Stimulated activated CD8-positive, alpha-beta memory T cell treated with anti-CD3 and anti-CD28 coated beads, Interleukin-7, amount 100 ng/mL, for 1 hour (primary cell): ENCODE results near the gene SLC38A1.

Experiments
- DNase-seq, 2 donors: peaks; one replicate each; pipeline ENCODE4 v3.0.0-alpha.2; 2020; ENCODE audit warnings: low read depth in 2 of 2

SLC38A1 gene

GRCh38 chr12:46233423-46233822 is 35.4 kb downstream of the SLC38A1 start:
- DNase-seq, result no peak

GRCh38 chr12:46230983-46231382 is 37.9 kb downstream of the SLC38A1 start:
- DNase-seq, result no peak

- DNase-seq, result no peak
Measured at GRCh38 chr12:46230306-46230705, 38.5 kb downstream of the SLC38A1 start.

- no peak for DNase-seq
Measured at GRCh38 chr12:46227616-46228015, 41.2 kb downstream of the SLC38A1 start.

GRCh38 chr12:46224386-46224785 is 44.5 kb downstream of the SLC38A1 start:
- DNase-seq, result no peak

- no peak for DNase-seq
Measured at GRCh38 chr12:46223047-46223446, 45.8 kb downstream of the SLC38A1 start.

- DNase-seq, result no peak
Measured at GRCh38 chr12:46222636-46223035, 46.2 kb downstream of the SLC38A1 start.

- DNase-seq, result no peak
Measured at GRCh38 chr12:46221255-46222128, 47.4 kb downstream of the SLC38A1 start.

GRCh38 chr12:46219877-46220655 is 48.8 kb downstream of the SLC38A1 start:
- peak; percentile 48 to 51 for DNase-seq

GRCh38 chr12:46219132-46219876 is 49.5 kb downstream of the SLC38A1 start:
- DNase-seq, result no peak

GRCh38 chr12:46218322-46219095 is 50.3 kb downstream of the SLC38A1 start:
- DNase-seq, result no peak

- peak in 1 of 2 donors; percentile 34 for DNase-seq
Measured at GRCh38 chr12:46217541-46218321, 51.1 kb downstream of the SLC38A1 start.

GRCh38 chr12:46214668-46215436 is 54.0 kb downstream of the SLC38A1 start:
- peak; percentile 60 to 61 for DNase-seq

- DNase-seq, result no peak
Measured at GRCh38 chr12:46212108-46212982, 56.5 kb downstream of the SLC38A1 start.

- no peak for DNase-seq
Measured at GRCh38 chr12:46210873-46211439, 57.9 kb downstream of the SLC38A1 start.

- no peak for DNase-seq
Measured at GRCh38 chr12:46209914-46210872, 58.6 kb downstream of the SLC38A1 start.

- no peak for DNase-seq
Measured at GRCh38 chr12:46209170-46209569, 59.7 kb downstream of the SLC38A1 start.
